ENCODE measurements around the gene PRDM16. TPM values are rescaled to one million over a fixed set of nuclear protein-coding genes. Genes with fewer than 3 reads are reported as not detected.
A peak's percentile ranks its signal among the peaks of the same experiment; 100 is the strongest.

The PRDM16 gene
- total RNA-seq, 1 experiment from 2014 or later: 0.61 TPM

DNA sequence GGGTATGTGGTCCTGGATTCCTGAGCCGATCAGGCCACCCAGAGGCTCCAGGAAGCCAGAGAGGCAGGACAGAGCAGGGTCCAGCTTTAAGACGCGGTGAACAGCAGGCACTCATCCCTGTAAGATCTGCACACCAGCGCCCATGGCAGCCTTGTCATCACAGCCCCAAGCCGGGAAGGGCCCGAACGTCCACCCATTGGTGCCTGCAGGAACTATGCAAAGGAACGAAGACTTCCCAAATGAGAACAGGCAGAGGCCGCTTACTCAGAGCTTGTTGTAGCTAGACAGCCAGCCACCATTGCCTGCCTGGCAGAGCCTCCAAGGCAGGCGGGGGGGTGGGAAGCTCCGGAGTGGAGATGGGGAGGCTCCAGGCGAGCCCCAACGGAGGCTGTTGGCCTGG lies 373.3 kb downstream of the PRDM16 start:
- in situ Hi-C loops (cut with HindIII; ENCODE audit: low pct_unique_long_range_greater_than_20kb, low sequenced_read_pairs): no loop called here
- no peak for DNase-seq (ENCODE audit: low read depth, low spot score)

DNA sequence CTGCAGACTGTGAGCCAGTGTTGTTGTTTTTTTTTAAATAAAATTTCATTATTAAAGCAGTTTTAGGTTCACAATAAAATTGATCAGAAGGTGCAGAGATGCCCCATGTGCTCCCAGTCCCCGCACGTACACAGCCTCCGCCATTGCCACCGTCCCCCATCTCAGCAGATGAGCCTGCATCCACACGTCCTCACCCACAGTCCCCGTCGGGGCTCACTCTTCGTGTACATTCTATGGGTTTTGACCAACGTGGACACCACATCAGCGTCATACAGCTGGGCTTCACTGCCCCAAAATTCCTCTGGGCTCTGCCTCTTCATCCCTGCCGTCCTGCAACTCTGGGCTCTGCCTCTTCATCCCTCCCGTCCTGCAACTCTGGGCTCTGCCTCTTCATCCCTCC lies 373.9 kb downstream of the PRDM16 start:
- DNase-seq (ENCODE audit: low read depth, low spot score): no peak
- in situ Hi-C loops (cut with HindIII; ENCODE audit: low pct_unique_long_range_greater_than_20kb, low sequenced_read_pairs): no loop called here

DNA sequence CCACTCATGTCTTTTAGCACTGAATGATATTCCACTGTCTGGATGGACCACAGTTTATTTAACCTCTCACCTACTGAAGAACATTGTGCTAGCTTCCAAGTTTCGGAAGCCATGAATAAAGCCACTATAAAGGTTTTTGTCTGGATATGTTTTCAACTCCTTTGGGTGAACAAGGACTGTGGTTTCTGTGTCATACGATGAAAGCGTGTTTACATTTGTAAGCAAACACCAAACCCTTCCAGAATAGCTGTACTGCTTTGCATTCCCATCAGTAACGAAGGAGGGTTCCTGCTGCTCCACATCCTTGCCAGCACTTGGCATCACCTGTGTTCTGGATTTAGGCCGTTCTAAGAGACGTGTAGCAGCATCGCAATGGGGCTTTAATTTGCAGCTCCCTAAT lies 374.8 kb downstream of the PRDM16 start:
- in situ Hi-C loops (cut with HindIII; ENCODE audit: low pct_unique_long_range_greater_than_20kb, low sequenced_read_pairs): no loop called here
- no peak for DNase-seq (ENCODE audit: low read depth, low spot score)

DNA sequence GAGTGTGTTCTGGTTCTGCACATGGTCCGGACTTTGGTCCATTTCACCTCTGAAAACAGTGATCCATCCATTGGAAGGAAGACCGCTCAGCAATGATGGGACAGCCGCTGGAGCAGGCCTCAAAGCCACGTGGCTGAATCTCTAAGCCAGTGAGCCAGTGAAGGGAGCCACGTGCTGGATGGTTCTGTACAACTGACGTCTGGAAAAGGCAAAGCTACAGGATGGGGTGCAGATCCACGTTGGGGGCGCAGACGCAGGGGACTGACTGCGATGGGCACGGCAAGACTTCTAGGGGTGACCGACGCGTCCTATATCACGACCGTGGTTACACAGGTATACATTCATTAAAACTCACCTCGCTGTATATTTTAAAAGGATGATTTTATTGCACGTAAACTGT lies 375.3 kb downstream of the PRDM16 start:
- in situ Hi-C loops (cut with HindIII; ENCODE audit: low pct_unique_long_range_greater_than_20kb, low sequenced_read_pairs): no loop called here
- DNase-seq (ENCODE audit: low read depth, low spot score): no peak

DNA sequence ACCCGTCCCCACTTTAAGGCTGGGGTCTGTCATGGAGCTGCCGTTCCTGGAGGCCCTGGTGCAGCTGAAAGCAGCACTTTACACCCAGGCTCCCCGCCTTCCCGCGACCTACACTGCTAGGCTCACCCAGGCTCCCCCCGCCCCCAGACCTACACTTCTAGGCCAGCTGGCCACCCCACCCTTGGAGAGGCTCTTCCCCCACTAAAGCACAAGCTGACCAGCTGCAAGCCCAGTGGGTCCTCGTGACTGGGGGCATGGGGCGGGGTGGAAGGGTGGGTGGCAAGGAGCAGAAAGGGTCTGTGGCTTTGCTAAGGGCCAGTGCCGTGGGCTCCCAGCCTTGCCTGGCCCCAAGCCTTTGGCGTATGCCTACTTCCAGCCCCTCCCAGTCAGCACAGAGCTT lies 375.7 kb downstream of the PRDM16 start:
- in situ Hi-C loops (cut with HindIII; ENCODE audit: low pct_unique_long_range_greater_than_20kb, low sequenced_read_pairs): no loop called here
- DNase-seq (ENCODE audit: low read depth, low spot score): no peak

DNA sequence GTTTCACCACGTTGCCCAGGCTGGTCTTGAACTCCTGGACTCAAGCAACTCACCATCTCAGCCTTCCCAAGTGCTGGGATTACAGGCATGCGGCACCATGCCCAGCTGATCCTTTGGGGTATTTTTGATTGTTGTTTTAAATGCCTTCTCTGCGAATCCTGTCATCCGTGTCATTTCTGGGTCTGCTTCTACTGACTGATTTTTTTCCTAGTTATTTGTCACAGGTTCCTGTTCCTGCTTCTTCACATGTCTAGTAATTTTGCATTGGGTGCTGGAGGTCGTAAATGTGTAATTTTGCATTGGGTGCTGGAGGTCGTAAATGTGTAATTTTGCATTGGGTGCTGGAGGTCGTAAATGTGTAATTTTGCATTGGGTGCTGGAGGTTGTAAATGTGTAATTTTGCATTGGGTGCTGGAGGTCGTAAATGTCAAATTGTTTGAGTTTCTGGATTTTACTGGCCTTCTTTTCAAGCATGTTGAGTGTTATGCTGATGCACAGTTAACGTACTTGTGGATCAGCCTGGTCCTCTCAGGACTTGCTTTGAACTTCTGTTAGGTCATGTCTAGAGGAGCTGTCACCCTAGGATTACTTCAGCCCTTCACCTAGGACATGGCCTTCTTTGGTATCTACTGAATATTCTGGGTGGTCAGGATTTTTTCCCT lies 381.3 kb downstream of the PRDM16 start:
- in situ Hi-C loops (cut with HindIII; ENCODE audit: low pct_unique_long_range_greater_than_20kb, low sequenced_read_pairs): no loop called here

DNA sequence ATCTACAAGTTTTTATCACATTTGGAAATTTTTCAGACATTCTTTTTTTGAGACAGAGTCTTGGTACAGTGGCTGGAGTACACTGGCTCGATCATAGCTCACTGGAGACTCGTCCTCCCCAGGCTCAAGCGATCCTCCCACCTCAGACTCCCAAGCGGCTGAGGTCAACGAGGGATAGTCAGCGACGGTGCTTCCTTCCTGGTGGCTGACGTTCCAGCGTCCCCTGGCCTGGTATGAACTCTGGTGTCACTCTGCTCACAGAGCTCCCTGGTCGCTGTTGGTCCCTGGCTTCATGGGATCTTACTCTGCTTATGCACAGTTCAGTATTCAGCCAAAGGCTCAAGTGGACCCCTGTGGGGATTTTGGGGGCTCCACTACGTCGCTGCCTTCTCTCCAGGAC lies 382.0 kb downstream of the PRDM16 start:
- DNase-seq (ENCODE audit: low read depth, low spot score): no peak
- in situ Hi-C loops (cut with HindIII; ENCODE audit: low pct_unique_long_range_greater_than_20kb, low sequenced_read_pairs): no loop called here

More for the DNA sequence above, 381.3 kb downstream of the PRDM16 start:
- no peak for DNase-seq (ENCODE audit: low read depth, low spot score)

DNA sequence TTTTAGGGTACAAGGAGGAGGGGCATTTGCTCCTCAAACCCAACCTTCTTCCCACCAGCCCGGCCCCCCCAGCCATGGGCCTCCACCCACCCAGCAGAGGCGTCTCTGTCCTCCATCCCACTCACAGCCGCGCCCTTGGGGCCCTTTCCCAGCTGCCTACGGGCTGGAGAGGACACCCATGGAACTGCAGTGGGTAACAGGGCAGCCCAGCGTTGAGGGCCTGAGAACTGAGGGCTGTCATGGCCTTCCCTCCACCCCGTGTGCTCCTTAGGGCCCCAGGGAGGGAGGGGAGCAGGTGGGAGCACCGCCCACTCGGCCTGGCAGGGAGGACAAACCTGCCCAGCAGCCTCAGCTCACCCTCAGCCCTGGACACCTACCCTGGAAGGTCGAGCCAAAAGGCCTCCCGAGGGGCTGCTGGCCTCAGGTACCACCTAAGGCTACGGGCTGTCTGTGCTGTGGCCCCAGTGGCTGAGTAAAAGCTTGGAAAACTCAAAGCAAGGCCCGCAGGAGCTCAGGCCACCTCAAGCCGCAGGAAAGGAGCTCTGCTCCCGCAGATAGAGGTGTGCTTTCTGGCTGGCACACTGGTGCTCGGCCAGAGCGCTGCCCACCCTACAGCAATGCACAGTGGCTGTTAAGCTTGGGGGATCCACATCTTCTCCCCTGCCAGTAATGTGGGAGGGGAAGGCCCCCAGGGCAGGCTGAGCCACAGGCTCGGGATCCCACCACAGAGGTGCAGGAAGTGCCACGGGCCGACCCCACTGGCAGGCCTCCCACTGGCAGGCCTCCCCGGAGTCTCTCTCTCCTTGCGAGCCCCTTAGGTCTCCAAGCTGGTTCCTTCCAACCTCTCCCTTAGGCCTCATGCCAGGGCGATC lies 383.2 kb downstream of the PRDM16 start:
- in situ Hi-C loops (cut with HindIII; ENCODE audit: low pct_unique_long_range_greater_than_20kb, low sequenced_read_pairs): no loop called here

DNA sequence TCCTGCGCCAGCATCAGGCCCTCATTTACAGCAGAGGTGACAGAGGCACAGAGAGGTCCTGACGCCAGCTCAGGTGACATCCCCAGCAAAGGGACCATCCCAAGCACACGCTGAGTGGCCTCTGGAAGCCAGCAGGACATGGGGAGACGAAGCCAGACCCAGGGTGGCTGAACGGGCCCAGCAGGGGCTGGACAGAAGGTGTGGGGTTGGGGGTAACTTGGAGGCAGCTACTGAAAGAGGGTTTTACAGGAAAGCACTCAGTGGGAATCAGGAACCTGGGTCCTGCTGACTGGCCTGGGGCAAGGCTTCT lies 383.8 kb downstream of the PRDM16 start:
- DNase-seq (ENCODE audit: low read depth, low spot score): no peak
- in situ Hi-C loops (cut with HindIII; ENCODE audit: low pct_unique_long_range_greater_than_20kb, low sequenced_read_pairs): no loop called here

More for the DNA sequence above, 383.2 kb downstream of the PRDM16 start:
- no peak for DNase-seq (ENCODE audit: low read depth, low spot score)

DNA sequence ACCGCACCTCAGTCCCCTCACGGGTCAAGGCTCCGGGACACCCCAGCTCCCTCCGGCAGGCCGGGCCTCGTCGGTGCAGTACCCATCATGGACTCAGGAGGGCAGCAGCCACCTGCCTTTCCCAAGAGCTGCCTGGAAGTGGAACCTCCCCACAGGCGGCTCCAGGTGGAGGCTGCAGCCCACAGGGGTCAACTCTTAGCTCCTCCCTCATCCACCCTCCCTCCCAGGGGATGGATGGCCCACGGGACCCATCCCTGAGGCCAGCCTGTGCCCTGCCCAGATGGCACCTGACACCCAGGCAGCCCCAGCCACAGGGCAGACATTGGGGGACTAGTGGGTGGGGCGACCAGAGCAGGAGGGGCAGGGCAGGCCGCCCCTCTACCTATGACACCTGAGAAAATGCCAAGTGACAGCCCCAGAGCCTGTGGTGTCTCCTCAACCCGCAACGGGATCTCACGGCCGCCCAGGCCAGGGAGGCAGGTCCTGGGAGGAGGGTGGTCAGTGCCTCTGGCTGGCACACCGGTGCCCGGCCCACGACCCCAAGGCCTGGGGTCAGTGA lies 384.3 kb downstream of the PRDM16 start:
- in situ Hi-C loops (cut with HindIII; ENCODE audit: low pct_unique_long_range_greater_than_20kb, low sequenced_read_pairs): no loop called here
- DNase-seq (ENCODE audit: low read depth, low spot score): peak; percentile 62

DNA sequence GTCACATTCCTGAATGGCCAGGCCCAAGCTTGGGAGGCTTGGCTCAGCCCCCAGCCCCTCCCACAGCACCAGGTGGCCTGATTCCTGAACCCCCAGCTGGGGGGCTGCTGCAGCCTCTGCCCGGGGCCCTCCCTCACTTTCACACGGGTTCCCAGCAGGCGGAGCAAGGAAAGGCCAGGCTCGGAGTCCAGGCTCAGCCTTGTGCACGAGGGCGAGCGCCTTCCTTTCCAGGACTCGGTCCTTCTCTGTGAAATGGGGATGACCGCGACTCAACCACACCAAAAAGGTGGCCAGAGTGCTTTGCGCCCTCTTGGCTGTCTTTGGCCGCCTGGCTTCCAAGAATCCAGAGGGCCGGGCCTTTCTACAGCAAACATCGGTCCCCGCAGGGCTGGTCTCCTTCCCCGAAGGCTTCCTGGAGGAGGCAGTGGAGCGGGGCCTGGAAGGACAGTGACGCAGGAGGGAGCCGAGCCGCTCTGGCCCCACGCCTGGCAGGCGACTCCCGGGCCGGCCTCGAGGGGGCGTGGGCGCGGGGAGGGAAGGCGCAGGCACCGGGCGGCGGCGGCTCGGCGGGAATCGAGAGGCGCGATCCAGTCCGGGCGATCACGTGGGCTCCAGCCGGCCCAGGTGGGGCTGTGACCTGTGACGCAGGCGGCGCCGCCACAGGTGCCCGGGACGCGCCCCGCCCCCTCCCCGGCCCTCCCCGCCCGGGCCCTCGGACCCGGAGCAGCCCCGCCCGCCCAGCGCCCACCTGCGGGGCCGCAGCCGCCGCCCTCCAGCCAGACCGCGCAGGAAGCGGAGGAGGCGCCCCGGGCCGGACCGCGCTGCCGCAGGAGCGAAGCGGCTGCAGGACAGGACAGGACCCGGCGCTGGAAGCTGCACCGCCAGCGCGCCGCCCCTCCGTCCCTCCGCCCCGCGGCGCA lies 385.1 kb downstream of the PRDM16 start, which contains the start of gene ARHGEF16:
TSS of gene ARHGEF16 (plus strand) at position 775 of the 920 bp plus-strand sequence. CDS start 8,420 bp downstream, outside the sequence.
- in situ Hi-C loops (cut with HindIII; ENCODE audit: low pct_unique_long_range_greater_than_20kb, low sequenced_read_pairs): no loop called here
- DNase-seq (ENCODE audit: low read depth, low spot score): peak; percentile 44

DNA sequence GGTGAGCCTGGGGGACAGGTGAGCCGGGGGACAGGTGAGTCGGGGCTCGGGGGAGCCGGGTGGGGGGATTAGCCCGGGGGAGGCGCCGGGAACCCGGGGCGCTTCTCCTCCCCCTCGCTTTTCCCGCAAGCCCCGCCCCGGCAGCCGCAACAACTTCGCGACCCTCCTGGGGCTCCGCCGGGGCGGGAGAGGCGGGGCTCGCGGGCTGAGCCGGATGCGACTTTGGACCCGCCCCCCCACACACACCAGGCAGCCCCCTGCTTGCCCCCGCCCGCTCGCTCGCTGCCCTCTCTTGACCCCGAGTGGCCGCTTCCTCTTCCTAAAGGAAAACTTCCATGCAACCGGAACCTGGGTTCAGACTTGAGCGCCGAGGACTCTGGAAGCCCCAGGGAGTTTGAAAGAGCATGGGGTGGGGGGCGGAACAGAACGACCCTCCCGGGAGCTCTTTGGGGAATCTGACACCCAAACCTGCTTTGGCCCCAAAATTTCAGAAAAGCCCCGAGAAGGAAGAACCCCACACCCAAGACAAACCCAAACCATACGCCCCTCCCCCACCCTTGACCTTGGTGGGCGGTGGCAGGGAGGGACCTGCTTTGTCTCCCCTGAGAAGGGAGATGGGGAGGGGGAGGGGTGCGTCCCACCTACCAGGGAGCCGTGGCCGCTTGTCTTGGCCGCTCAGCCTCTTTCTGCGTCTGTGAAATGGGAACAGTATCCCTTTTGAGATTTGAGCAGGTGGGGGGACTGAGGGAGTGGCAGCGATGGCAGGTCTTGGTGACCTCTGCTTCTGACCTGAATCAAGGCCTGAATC lies 386.0 kb downstream of the PRDM16 start:
- in situ Hi-C loops (cut with HindIII; ENCODE audit: low pct_unique_long_range_greater_than_20kb, low sequenced_read_pairs): no loop called here
- DNase-seq (ENCODE audit: low read depth, low spot score): no peak

DNA sequence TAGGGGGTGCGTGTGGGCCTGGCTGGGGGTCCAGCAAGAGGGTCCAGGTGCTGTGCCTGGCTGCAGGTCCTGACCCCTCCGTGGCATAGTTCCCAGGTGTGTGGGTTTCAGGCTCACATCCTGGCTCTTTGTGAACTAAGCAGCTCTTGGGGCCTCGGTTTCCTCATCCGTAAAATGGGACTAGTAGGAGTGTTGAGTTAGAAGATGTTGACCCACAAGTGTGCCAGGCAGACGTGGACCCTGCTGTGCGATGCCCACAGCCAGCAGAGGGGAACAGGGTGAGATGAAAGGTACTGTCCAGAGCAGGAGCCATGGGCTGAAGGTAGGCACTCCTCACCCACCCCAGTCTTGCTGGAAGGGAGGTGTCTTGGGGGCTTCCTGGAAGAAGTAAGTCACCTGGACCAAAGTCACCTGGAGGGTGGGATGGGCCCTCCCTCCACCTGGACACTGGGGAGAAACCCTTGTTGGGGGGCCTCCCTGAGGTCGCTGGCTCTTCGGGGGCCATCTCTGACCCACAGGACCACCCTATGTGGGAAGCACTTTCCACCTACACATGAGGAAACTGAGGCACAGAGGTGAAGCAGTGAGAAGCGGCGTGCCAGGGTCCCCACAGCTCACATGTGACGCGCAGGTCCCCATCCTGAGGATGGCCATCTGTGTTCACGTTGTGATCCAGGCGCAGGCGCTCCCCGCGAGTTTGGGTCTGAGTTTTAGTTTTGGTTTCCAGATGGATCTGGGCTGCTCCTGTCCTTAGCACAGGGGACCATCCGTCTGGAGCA lies 386.9 kb downstream of the PRDM16 start:
- in situ Hi-C loops (cut with HindIII; ENCODE audit: low pct_unique_long_range_greater_than_20kb, low sequenced_read_pairs): no loop called here
- DNase-seq (ENCODE audit: low read depth, low spot score): no peak

DNA sequence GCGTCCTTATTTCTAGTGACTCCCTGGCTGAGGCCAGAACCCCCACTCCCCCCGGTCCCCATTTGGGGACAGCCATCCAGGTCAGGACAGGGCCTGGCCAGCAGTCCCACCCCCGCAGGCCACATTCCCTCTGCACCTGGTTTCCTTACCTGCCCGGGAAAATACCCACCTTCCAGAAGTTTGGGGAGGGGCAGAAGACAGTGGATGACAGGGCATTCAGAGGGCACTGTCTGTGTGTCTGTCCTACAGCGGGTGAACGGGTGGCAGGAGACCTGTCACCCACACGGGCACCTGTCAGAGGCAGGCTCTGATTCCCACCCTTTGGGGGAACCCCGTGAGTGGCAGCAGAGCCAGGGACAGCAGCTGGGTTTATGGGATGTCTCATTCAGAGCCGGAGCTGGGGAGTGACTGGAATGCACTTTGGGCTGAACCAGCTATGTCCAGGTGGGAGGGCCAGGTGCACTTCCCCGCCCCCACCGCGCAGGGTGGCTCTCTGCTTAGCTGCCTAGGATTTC lies 387.5 kb downstream of the PRDM16 start:
- in situ Hi-C loops (cut with HindIII; ENCODE audit: low pct_unique_long_range_greater_than_20kb, low sequenced_read_pairs): no loop called here
- no peak for DNase-seq (ENCODE audit: low read depth, low spot score)

DNA sequence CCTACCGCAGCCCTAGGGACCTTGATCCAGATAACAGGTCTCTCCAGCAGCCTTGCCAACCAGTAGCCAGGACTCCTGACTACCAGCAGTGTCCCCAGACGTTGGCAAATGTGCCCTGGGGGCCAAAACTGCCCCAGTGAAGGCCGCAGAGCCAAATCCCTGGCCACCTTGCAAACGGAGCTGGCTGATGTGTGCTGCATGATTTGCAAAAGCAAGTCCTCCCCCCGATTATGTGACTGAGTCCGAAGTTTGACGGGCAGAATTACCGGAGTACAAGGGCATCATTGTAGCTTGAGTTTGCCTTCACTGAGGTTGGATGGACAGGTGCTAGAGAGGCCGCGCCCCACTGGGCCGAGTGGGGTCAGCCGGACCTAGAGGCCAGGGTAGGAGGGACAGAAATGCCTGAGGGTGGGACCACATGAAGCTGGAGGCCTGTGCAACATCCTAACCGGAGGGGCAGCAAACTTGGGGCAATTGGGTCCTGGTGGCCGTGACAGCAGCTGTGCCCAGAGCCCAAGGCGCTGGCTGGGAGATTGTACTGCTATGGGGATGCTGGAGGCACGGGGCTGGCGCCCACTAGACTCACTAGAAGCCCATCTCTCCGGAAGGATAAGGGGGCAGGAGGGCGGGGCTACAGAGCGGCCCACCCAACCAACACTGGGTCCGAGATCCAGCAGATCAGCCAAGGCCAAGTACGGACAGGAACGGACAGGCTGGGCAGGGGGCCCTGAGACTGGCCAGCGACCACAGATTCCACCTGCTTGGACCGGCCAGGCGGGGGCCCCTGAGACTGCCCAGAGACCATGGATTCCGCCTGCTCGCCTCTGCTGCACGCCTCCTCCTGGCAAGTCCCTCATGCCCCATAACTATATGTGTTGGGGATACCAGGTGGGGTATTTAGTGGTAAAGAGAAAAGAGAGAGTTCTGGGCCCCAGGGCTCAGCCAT lies 388.2 kb downstream of the PRDM16 start:
- no peak for DNase-seq (ENCODE audit: low read depth, low spot score)
- in situ Hi-C loops (cut with HindIII; ENCODE audit: low pct_unique_long_range_greater_than_20kb, low sequenced_read_pairs): no loop called here

All from SK-MEL-5 (cell line).